Tibial nerve (tissue), 4 donors: ENCODE results near the gene SPOCK1. TPM values are rescaled to one million over a fixed set of nuclear protein-coding genes. Genes with fewer than 3 reads are reported as not detected.

Experiments
- DNase-seq, 2 donors: peaks; one replicate each; pipeline ENCODE4 v3.0.0-alpha.2; 2019; ENCODE audit warnings: low spot score in 2 of 2
- H3K27ac ChIP-seq, 4 donors: fragments of 200-600 bp; sonication (generic) in 3 of 4; one replicate each; pipeline ENCODE4 v1.5.1; 2017 to 2019; ENCODE audit warnings: mild to moderate bottlenecking in 1 of 4
- H3K27me3 ChIP-seq, 2 donors: fragments of 200-600 bp; sonication (generic) in 1 of 2; one replicate each; pipeline versions ENCODE4 v1.5.1 to v1.6.0; 2017 to 2019
- H3K36me3 ChIP-seq, 3 donors: fragments of 200-600 bp; sonication (generic); one replicate each; pipeline ENCODE4 v1.5.1; 2018 to 2019
- H3K4me1 ChIP-seq, 4 donors: fragments of 200-600 bp; sonication (generic) in 3 of 4; one replicate each; pipeline ENCODE4 v1.5.1; 2017 to 2019
- H3K4me3 ChIP-seq, 4 donors: fragments of 200-600 bp; sonication (generic) in 3 of 4; one replicate each; pipeline ENCODE4 v1.5.1; 2017 to 2019; ENCODE audit warnings: mild to moderate bottlenecking in 1 of 4, moderate library complexity in 1 of 4
- H3K9me3 ChIP-seq, 4 donors: fragments of 200-600 bp; sonication (generic) in 3 of 4; one replicate each; pipeline ENCODE4 v1.5.1; 2017 to 2019
- CTCF ChIP-seq, 5 experiments: fragments of 200-600 bp in 3 of 5; fragments of 450-650 bp in 2 of 5; sonication (generic) in 3 of 5; IDR thresholded peaks; one replicate each; pipeline ENCODE4 v1.5.1; 2016 to 2019; ENCODE audit warnings: antibody characterized with exemption in 5 of 5, mild to moderate bottlenecking in 3 of 5, moderate library complexity in 2 of 5
- EP300 ChIP-seq, 2 donors: sonication (generic); formaldehyde crosslinking; IDR thresholded peaks; one replicate each; pipeline ENCODE4 v1.6.1; 2017; ENCODE audit warnings: antibody characterized with exemption in 2 of 2, mild to moderate bottlenecking in 1 of 2
- POLR2A ChIP-seq, 2 donors: fragments of 450-650 bp; IDR thresholded peaks; one replicate each; pipeline ENCODE4 v1.6.1; 2017; ENCODE audit warnings: antibody characterized with exemption in 2 of 2, mild to moderate bottlenecking in 2 of 2, moderate library complexity in 2 of 2
- WGBS, 2 donors: methylation state at CpG; one replicate each; pipeline ENCODE4 v1.1.5; 2018; 5-methylcytosine and 5-hydroxymethylcytosine counted together
- total RNA-seq, 4 donors: library from RNA; depleted of rRNA; stranded (reverse); fragments of >200 nt; gene quantifications; one replicate each; pipeline ENCODE4 v1.1.0, GENCODE V29; 2016

Gene SPOCK1
- total RNA-seq, 4 donors from 2014 or later, result 39.8 to 119 (median 73.1) TPM

GRCh38 chr5:137192293-137192743 lies 306.8 kb downstream of the SPOCK1 start:
- Histone ChIP-seq H3K36me3 (no peaks in the 10 kb centered on the region), H3K4me3 (no peak overlapping the region), H3K27me3 (no peaks in the 10 kb centered on the region), H3K27ac (no peak overlapping the region), H3K4me1 (no peaks in the 10 kb centered on the region), H3K9me3 (no peaks in the 10 kb centered on the region)
- no peak for DNase-seq
- 60% methylated on average over 3 of the region's 3 CpGs for WGBS, 2 donors
- TF ChIP-seq POLR2A (IDR thresholded peaks at IDR 0.05) (no peak), EP300 (IDR thresholded peaks at IDR 0.05) (no peak), CTCF (IDR thresholded peaks at IDR 0.05) (no peak)

- H3K27me3 ChIP-seq, result no peaks in the 10 kb centered on the region
- DNase-seq, result no peak
- no peaks in the 10 kb centered on the region for H3K4me1 ChIP-seq
- H3K9me3 ChIP-seq, result no peaks in the 10 kb centered on the region
- 49% methylated on average over 2 of the region's 2 CpGs for WGBS, 2 donors
- H3K36me3 ChIP-seq, result no peaks in the 10 kb centered on the region
- peak overlapping the region in 1 of 4 donors; percentile 45 for H3K27ac ChIP-seq
- TF ChIP-seq EP300 (IDR thresholded peaks at IDR 0.05), result no peak
- H3K4me3 ChIP-seq, result no peak overlapping the region
Measured at GRCh38 chr5:137191179-137191578, 307.9 kb downstream of the SPOCK1 start.

- H3K36me3 ChIP-seq, result no peaks in the 10 kb centered on the region
- H3K9me3 ChIP-seq, result no peaks in the 10 kb centered on the region
- no peak overlapping the region for H3K4me3 ChIP-seq
- TF ChIP-seq CTCF (IDR thresholded peaks at IDR 0.05) (no peak), POLR2A (IDR thresholded peaks at IDR 0.05) (no peak), EP300 (IDR thresholded peaks at IDR 0.05) (no peak)
- no peaks in the 10 kb centered on the region for H3K27me3 ChIP-seq
- peak overlapping the region in 2 of 4 donors; percentile 28 to 45 for H3K27ac ChIP-seq
- no peaks in the 10 kb centered on the region for H3K4me1 ChIP-seq
- no peak for DNase-seq
Measured at GRCh38 chr5:137190441-137190840, 308.7 kb downstream of the SPOCK1 start.

- Histone ChIP-seq H3K9me3 (no peaks in the 10 kb centered on the region), H3K36me3 (no peaks in the 10 kb centered on the region), H3K4me1 (no peaks in the 10 kb centered on the region), H3K27ac (no peak overlapping the region), H3K27me3 (no peaks in the 10 kb centered on the region), H3K4me3 (no peak overlapping the region)
- TF ChIP-seq EP300 (IDR thresholded peaks at IDR 0.05) (no peak), POLR2A (IDR thresholded peaks at IDR 0.05) (no peak), CTCF (IDR thresholded peaks at IDR 0.05) (no peak)
- 21 to 58% methylated on average over 2 of the region's 2 CpGs for WGBS, 2 donors
- no peak for DNase-seq
Measured at GRCh38 chr5:137190031-137190430, 309.1 kb downstream of the SPOCK1 start.

- Histone ChIP-seq H3K27me3 (no peaks in the 10 kb centered on the region), H3K4me1 (no peaks in the 10 kb centered on the region), H3K36me3 (no peaks in the 10 kb centered on the region), H3K9me3 (no peaks in the 10 kb centered on the region), H3K4me3 (no peak overlapping the region), H3K27ac (no peak overlapping the region)
- no peak for DNase-seq
- no peak for TF ChIP-seq EP300 (IDR thresholded peaks at IDR 0.05)
- TF ChIP-seq CTCF (IDR thresholded peaks at IDR 0.05), result no peak
- no peak for TF ChIP-seq POLR2A (IDR thresholded peaks at IDR 0.05)
- WGBS, 2 donors, result 70 to 80% methylated on average over 5 of the region's 5 CpGs
Measured at GRCh38 chr5:137188566-137188965, 310.6 kb downstream of the SPOCK1 start.
